ENCODE results near the gene ARHGAP42. TPM values are rescaled to one million over a fixed set of nuclear protein-coding genes. Genes with fewer than 3 reads are reported as not detected.
A peak's percentile ranks its signal among the peaks of the same experiment; 100 is the strongest.

The ARHGAP42 gene
- total and polyA plus RNA-seq, 4 donors = 4.1 to 15.8 (median 10.9) TPM

GRCh38 chr11:100785148-100785983 lies 98.3 kb downstream of the ARHGAP42 start:
- DNase-seq = no peak
- intact Hi-C loops (cut with DNase I) = no loop called here
- Histone ChIP-seq H3K9me3 (ENCODE audit: control insufficient read depth, low read length) (no peaks in the 10 kb centered on the region), H3K4me3 (ENCODE audit: low read length in 2 of 2) (no peak overlapping the region), H3K36me3 (ENCODE audit: control insufficient read depth in 1 of 2, insufficient read depth in 2 of 2, low read length in 1 of 2) (no peaks in the 10 kb centered on the region), H3K27ac (ENCODE audit: low read depth in 1 of 2, low read length in 2 of 2) (no peak overlapping the region), H3K4me1 (ENCODE audit: control insufficient read depth in 1 of 2, insufficient read depth in 2 of 2, low read length in 2 of 2) (no peaks in the 10 kb centered on the region), H3K27me3 (ENCODE audit: control insufficient read depth in 1 of 2, insufficient read depth in 2 of 2, low read length in 1 of 2) (no peaks in the 10 kb centered on the region)
- WGBS, 2 donors = 58 to 71% methylated on average over 5 of the region's 5 CpGs
- ATAC-seq (ENCODE audit: low FRiP score) = no peak

GRCh38 chr11:100788561-100789295 lies 101.6 kb downstream of the ARHGAP42 start:
- no peaks in the 10 kb centered on the region for H3K9me3 ChIP-seq (ENCODE audit: control insufficient read depth, low read length)
- no peak overlapping the region for H3K4me3 ChIP-seq (ENCODE audit: low read length in 2 of 2)
- no peaks in the 10 kb centered on the region for H3K27me3 ChIP-seq (ENCODE audit: control insufficient read depth in 1 of 2, insufficient read depth in 2 of 2, low read length in 1 of 2)
- no peaks in the 10 kb centered on the region for H3K36me3 ChIP-seq (ENCODE audit: control insufficient read depth in 1 of 2, insufficient read depth in 2 of 2, low read length in 1 of 2)
- DNase-seq (no peak), ATAC-seq (ENCODE audit: low FRiP score) (no peak)
- H3K27ac ChIP-seq (ENCODE audit: low read depth in 1 of 2, low read length in 2 of 2) = no peak overlapping the region
- 82 to 90% methylated on average over 1 of the region's 1 CpG for WGBS, 2 donors
- peaks cover 0 to 2% of the 10 kb centered on the region in 2 donors for H3K4me1 ChIP-seq (ENCODE audit: control insufficient read depth in 1 of 2, insufficient read depth in 2 of 2, low read length in 2 of 2)
- intact Hi-C loops (cut with DNase I) = no loop called here

GRCh38 chr11:100789500-100789899 lies 102.4 kb downstream of the ARHGAP42 start:
- no peak for DNase-seq
- Histone ChIP-seq H3K4me1 (ENCODE audit: control insufficient read depth in 1 of 2, insufficient read depth in 2 of 2, low read length in 2 of 2) (peaks cover 0 to 2% of the 10 kb centered on the region in 2 donors), H3K27ac (ENCODE audit: low read depth in 1 of 2, low read length in 2 of 2) (no peak overlapping the region), H3K4me3 (ENCODE audit: low read length in 2 of 2) (no peak overlapping the region), H3K9me3 (ENCODE audit: control insufficient read depth, low read length) (no peaks in the 10 kb centered on the region), H3K36me3 (ENCODE audit: control insufficient read depth in 1 of 2, insufficient read depth in 2 of 2, low read length in 1 of 2) (no peaks in the 10 kb centered on the region), H3K27me3 (ENCODE audit: control insufficient read depth in 1 of 2, insufficient read depth in 2 of 2, low read length in 1 of 2) (no peaks in the 10 kb centered on the region)
- intact Hi-C loops (cut with DNase I) = no loop called here
- WGBS, 2 donors = 53 to 60% methylated on average over 6 of the region's 6 CpGs
- ATAC-seq (ENCODE audit: low FRiP score) = peak; percentile 40

GRCh38 chr11:100790073-100790472 lies 103.0 kb downstream of the ARHGAP42 start:
- Histone ChIP-seq H3K27ac (ENCODE audit: low read depth in 1 of 2, low read length in 2 of 2) (no peak overlapping the region), H3K36me3 (ENCODE audit: control insufficient read depth in 1 of 2, insufficient read depth in 2 of 2, low read length in 1 of 2) (no peaks in the 10 kb centered on the region), H3K4me3 (ENCODE audit: low read length in 2 of 2) (no peak overlapping the region), H3K9me3 (ENCODE audit: control insufficient read depth, low read length) (no peaks in the 10 kb centered on the region), H3K27me3 (ENCODE audit: control insufficient read depth in 1 of 2, insufficient read depth in 2 of 2, low read length in 1 of 2) (no peaks in the 10 kb centered on the region), H3K4me1 (ENCODE audit: control insufficient read depth in 1 of 2, insufficient read depth in 2 of 2, low read length in 2 of 2) (peaks cover 0 to 2% of the 10 kb centered on the region in 2 donors)
- no peak for DNase-seq
- intact Hi-C loops (cut with DNase I) = no loop called here
- ATAC-seq (ENCODE audit: low FRiP score) = no peak
- WGBS, 2 donors = 25 to 30% methylated on average over 2 of the region's 2 CpGs

GRCh38 chr11:100791103-100791502 lies 104.0 kb downstream of the ARHGAP42 start:
- Histone ChIP-seq H3K36me3 (ENCODE audit: control insufficient read depth in 1 of 2, insufficient read depth in 2 of 2, low read length in 1 of 2) (no peaks in the 10 kb centered on the region), H3K4me1 (ENCODE audit: control insufficient read depth in 1 of 2, insufficient read depth in 2 of 2, low read length in 2 of 2) (peaks cover 0 to 2% of the 10 kb centered on the region in 2 donors), H3K4me3 (ENCODE audit: low read length in 2 of 2) (no peak overlapping the region), H3K9me3 (ENCODE audit: control insufficient read depth, low read length) (no peaks in the 10 kb centered on the region), H3K27ac (ENCODE audit: low read depth in 1 of 2, low read length in 2 of 2) (no peak overlapping the region), H3K27me3 (ENCODE audit: control insufficient read depth in 1 of 2, insufficient read depth in 2 of 2, low read length in 1 of 2) (no peaks in the 10 kb centered on the region)
- DNase-seq = no peak
- no peak for ATAC-seq (ENCODE audit: low FRiP score)
- intact Hi-C loops (cut with DNase I) = no loop called here

- no peaks in the 10 kb centered on the region for H3K27me3 ChIP-seq (ENCODE audit: control insufficient read depth in 1 of 2, insufficient read depth in 2 of 2, low read length in 1 of 2)
- no peak overlapping the region for H3K27ac ChIP-seq (ENCODE audit: low read depth in 1 of 2, low read length in 2 of 2)
- H3K4me1 ChIP-seq (ENCODE audit: control insufficient read depth in 1 of 2, insufficient read depth in 2 of 2, low read length in 2 of 2) = peaks cover 0 to 2% of the 10 kb centered on the region in 2 donors
- intact Hi-C loops (cut with DNase I) = no loop called here
- no peaks in the 10 kb centered on the region for H3K9me3 ChIP-seq (ENCODE audit: control insufficient read depth, low read length)
- H3K4me3 ChIP-seq (ENCODE audit: low read length in 2 of 2) = no peak overlapping the region
- ATAC-seq (ENCODE audit: low FRiP score) (no peak), DNase-seq (no peak)
- WGBS, 2 donors = 3% methylated on average over 1 of the region's 1 CpG
- H3K36me3 ChIP-seq (ENCODE audit: control insufficient read depth in 1 of 2, insufficient read depth in 2 of 2, low read length in 1 of 2) = no peaks in the 10 kb centered on the region
Observed at GRCh38 chr11:100791860-100792259, 104.8 kb downstream of the ARHGAP42 start.

- Histone ChIP-seq H3K27ac (ENCODE audit: low read depth in 1 of 2, low read length in 2 of 2) (no peak overlapping the region), H3K36me3 (ENCODE audit: control insufficient read depth in 1 of 2, insufficient read depth in 2 of 2, low read length in 1 of 2) (no peaks in the 10 kb centered on the region), H3K4me3 (ENCODE audit: low read length in 2 of 2) (no peak overlapping the region), H3K4me1 (ENCODE audit: control insufficient read depth in 1 of 2, insufficient read depth in 2 of 2, low read length in 2 of 2) (peaks cover 0 to 2% of the 10 kb centered on the region in 2 donors), H3K9me3 (ENCODE audit: control insufficient read depth, low read length) (no peaks in the 10 kb centered on the region), H3K27me3 (ENCODE audit: control insufficient read depth in 1 of 2, insufficient read depth in 2 of 2, low read length in 1 of 2) (no peaks in the 10 kb centered on the region)
- ATAC-seq (ENCODE audit: low FRiP score) = no peak
- 87 to 96% methylated on average over 2 of the region's 2 CpGs for WGBS, 2 donors
- intact Hi-C loops (cut with DNase I) = no loop called here
- no peak for DNase-seq
Observed at GRCh38 chr11:100793525-100793924, 106.4 kb downstream of the ARHGAP42 start.

GRCh38 chr11:100794446-100794845 lies 107.4 kb downstream of the ARHGAP42 start:
- no peak for DNase-seq
- H3K9me3 ChIP-seq (ENCODE audit: control insufficient read depth, low read length) = no peaks in the 10 kb centered on the region
- WGBS, 2 donors = 88 to 90% methylated on average over 2 of the region's 2 CpGs
- H3K36me3 ChIP-seq (ENCODE audit: control insufficient read depth in 1 of 2, insufficient read depth in 2 of 2, low read length in 1 of 2) = no peaks in the 10 kb centered on the region
- ATAC-seq (ENCODE audit: low FRiP score) = no peak
- no peak overlapping the region for H3K4me3 ChIP-seq (ENCODE audit: low read length in 2 of 2)
- peaks cover 0 to 2% of the 10 kb centered on the region in 2 donors for H3K4me1 ChIP-seq (ENCODE audit: control insufficient read depth in 1 of 2, insufficient read depth in 2 of 2, low read length in 2 of 2)
- H3K27me3 ChIP-seq (ENCODE audit: control insufficient read depth in 1 of 2, insufficient read depth in 2 of 2, low read length in 1 of 2) = no peaks in the 10 kb centered on the region
- no peak overlapping the region for H3K27ac ChIP-seq (ENCODE audit: low read depth in 1 of 2, low read length in 2 of 2)
- intact Hi-C loops (cut with DNase I) = no loop called here

- no peak for ATAC-seq (ENCODE audit: low FRiP score)
- no peak overlapping the region for H3K27ac ChIP-seq (ENCODE audit: low read depth in 1 of 2, low read length in 2 of 2)
- H3K9me3 ChIP-seq (ENCODE audit: control insufficient read depth, low read length) = no peaks in the 10 kb centered on the region
- intact Hi-C loops (cut with DNase I) = no loop called here
- 7 to 16% methylated on average over 3 of the region's 3 CpGs for WGBS, 2 donors
- no peaks in the 10 kb centered on the region for H3K27me3 ChIP-seq (ENCODE audit: control insufficient read depth in 1 of 2, insufficient read depth in 2 of 2, low read length in 1 of 2)
- H3K36me3 ChIP-seq (ENCODE audit: control insufficient read depth in 1 of 2, insufficient read depth in 2 of 2, low read length in 1 of 2) = no peaks in the 10 kb centered on the region
- DNase-seq = no peak
- H3K4me3 ChIP-seq (ENCODE audit: low read length in 2 of 2) = no peak overlapping the region
- H3K4me1 ChIP-seq (ENCODE audit: control insufficient read depth in 1 of 2, insufficient read depth in 2 of 2, low read length in 2 of 2) = peaks cover 0 to 2% of the 10 kb centered on the region in 2 donors
Observed at GRCh38 chr11:100799445-100799844, 112.4 kb downstream of the ARHGAP42 start.
